Mucosa of descending colon (tissue), 3 donors: ENCODE data around the gene METRN. TPM values are rescaled to one million over a fixed set of nuclear protein-coding genes. Genes with fewer than 3 reads are reported as not detected.

ENCODE experiments used
- ATAC-seq: fragments of 200-7000 bp; cut with Tn5 transposase; one replicate; pipeline ENCODE4 v1.9.1; 2020; ENCODE audit warnings: mild to moderate bottlenecking, moderate library complexity
- DNase-seq, 3 donors: peaks; one replicate each; pipeline ENCODE4 v3.0.0-alpha.2; 2020
- H3K36me3 ChIP-seq: fragments of 200-600 bp; one replicate; pipeline ENCODE4 v1.8.0; 2021; ENCODE audit warnings: low read depth, mild to moderate bottlenecking
- H3K4me1 ChIP-seq: fragments of 200-600 bp; one replicate; pipeline ENCODE4 v1.8.0; 2021; ENCODE audit warnings: low read depth, mild to moderate bottlenecking
- H3K4me3 ChIP-seq: fragments of 200-600 bp; one replicate; pipeline ENCODE4 v1.8.0; 2021; ENCODE audit warnings: mild to moderate bottlenecking
- H3K9me3 ChIP-seq: fragments of 200-600 bp; one replicate; pipeline ENCODE4 v1.8.0; 2021; ENCODE audit warnings: mild to moderate bottlenecking
- intact Hi-C, 2 donors: fragments of 100-400 bp; cut with DNase I in 1 of 2; cut with micrococcal nuclease in 1 of 2; formaldehyde crosslinking; loops; one replicate each; pipeline versions ENCODE4 v1.11.0 to v1.11.1; 2022; cut with DNase I, micrococcal nuclease
- total RNA-seq, 3 donors: library from RNA; stranded (reverse); fragmentation: NEBNext Ultra II Directional in 2 of 3; extraction: Animal tissue kit (Norgen Biotek cat#: 25700) in 2 of 3; gene quantifications; one replicate each; pipeline versions ENCODE4 v1.2.1 to v1.2.4, GENCODE V29; 2021 to 2023
- TF ChIP-seq, protein P1 (sequence below): fragments of 200-600 bp; IDR thresholded peaks from one replicate; pipeline ENCODE4 v1.8.0; 2022; ENCODE audit warnings: antibody characterized with exemption, mild to moderate bottlenecking
- donor health status: DM: no; HTN: no; CAD: no; lungs with moderate emphysema.
- donor health status: DM: no; HTN: no; CAD: no.
- donor health status: DM: no; HTN: yes; CAD: no.

Gene METRN
- total RNA-seq, 3 donors from 2014 or later, result 15.8 to 34.5 (median 22.0) TPM

DNA sequence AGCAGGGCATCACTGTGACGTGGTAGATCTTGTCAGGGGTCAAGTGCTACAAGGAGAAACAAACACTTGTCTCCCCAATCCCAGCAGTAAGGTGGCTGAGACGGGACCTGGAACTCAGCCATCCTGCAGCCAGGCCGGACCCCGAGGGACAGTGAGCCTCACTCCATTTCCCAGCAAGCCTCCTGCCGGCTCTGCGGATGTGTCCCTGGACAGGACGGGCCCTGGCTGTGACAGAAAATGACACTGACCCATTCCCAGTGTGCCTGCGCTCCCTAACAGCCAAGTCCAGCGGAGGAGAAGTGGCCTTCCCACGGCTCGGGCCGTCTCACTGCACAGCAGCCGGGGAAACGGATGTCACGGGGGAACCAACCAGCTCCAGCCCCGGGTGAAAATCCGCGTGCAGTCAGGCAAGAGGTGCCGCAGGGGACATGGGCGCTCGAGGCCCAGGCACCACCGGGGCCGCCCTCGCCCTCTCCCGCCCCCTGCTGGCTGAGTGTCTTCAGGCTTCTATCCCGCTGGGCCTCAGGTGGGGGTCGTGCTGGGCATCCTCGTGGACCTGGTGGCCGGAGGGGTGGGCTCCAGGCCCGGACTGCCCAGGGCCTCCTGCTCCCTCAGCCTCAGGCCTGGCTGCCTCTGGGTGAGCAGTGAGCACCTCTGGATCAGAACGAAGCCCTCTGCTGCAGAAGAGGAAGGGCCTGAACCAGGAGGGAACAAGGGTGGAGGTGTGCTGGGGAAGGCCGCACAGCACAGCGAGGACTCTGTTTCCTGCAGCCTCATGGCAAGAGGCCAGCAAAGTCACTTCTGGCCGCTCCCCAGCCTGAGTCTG lies 18.7 kb downstream of the METRN start:
- ATAC-seq, result no peak
- TF ChIP-seq, protein P1, sequence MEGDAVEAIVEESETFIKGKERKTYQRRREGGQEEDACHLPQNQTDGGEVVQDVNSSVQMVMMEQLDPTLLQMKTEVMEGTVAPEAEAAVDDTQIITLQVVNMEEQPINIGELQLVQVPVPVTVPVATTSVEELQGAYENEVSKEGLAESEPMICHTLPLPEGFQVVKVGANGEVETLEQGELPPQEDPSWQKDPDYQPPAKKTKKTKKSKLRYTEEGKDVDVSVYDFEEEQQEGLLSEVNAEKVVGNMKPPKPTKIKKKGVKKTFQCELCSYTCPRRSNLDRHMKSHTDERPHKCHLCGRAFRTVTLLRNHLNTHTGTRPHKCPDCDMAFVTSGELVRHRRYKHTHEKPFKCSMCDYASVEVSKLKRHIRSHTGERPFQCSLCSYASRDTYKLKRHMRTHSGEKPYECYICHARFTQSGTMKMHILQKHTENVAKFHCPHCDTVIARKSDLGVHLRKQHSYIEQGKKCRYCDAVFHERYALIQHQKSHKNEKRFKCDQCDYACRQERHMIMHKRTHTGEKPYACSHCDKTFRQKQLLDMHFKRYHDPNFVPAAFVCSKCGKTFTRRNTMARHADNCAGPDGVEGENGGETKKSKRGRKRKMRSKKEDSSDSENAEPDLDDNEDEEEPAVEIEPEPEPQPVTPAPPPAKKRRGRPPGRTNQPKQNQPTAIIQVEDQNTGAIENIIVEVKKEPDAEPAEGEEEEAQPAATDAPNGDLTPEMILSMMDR, result no peak
- H3K4me3 ChIP-seq, result no peak overlapping the region
- H3K36me3 ChIP-seq, result peaks cover 9% of the 10 kb centered on the region
- peaks cover 7% of the 10 kb centered on the region for H3K4me1 ChIP-seq
- peak in 1 of 3 donors; percentile 54 for DNase-seq
- intact Hi-C loops, result no loop called here
- no peaks in the 10 kb centered on the region for H3K9me3 ChIP-seq

GRCh38 chr16:734208-734980 lies 19.5 kb downstream of the METRN start:
- DNase-seq (peak in 1 of 3 donors; percentile 47), ATAC-seq (no peak)
- TF ChIP-seq, protein P1, result no peak
- H3K4me3 ChIP-seq, result no peak overlapping the region
- intact Hi-C loops, result no loop called here
- H3K9me3 ChIP-seq, result no peaks in the 10 kb centered on the region
- H3K4me1 ChIP-seq, result peaks cover 9% of the 10 kb centered on the region
- H3K36me3 ChIP-seq, result peaks cover 9% of the 10 kb centered on the region

DNA sequence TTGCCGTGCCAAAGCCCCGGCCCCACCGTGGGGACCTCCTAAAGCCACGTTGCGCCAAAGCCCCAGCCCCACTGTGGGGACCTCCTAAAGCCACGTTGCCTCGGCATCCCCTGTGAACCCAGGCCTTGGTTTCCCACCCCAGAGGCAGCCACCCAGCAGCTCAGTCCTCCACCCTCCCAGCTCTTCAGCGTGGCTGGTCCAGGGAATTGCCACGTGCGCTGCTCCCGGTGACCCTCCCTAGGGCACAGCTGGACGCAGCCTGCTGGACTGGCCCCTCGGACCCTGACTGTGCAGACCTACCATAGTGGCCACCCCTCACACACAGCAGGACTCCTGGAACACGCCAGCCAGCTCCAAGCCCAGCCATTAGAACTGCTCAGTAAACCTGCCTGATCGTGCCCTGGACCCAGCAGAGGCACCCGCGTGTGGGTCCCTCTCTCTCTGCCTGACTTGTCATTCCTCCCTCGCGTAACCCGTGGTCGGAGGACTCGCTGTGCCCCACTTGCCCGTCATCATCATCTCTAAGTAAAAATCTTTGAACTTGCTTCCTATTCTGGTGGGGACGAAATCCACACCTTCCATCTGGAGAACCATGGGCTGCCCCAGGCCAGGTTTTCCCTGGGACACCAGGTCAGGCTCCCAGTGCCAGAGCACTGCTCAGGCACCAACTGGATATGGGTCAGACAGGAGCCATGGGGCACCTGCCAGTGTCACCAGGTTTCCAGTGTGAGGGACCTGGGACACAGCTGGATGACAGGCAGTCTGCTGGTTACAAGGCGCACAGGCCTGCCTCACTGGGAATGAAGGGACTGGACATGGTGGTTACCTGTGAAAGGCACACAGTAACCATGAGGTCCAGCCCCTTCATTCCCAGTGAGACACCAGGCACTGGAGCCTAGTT lies 20.3 kb downstream of the METRN start:
- Histone ChIP-seq H3K9me3 (no peaks in the 10 kb centered on the region), H3K4me3 (no peak overlapping the region), H3K36me3 (peaks cover 9% of the 10 kb centered on the region), H3K4me1 (peaks cover 17% of the 10 kb centered on the region)
- DNase-seq (no peak), ATAC-seq (no peak)
- intact Hi-C loops, result no loop called here
- TF ChIP-seq, protein P1, result no peak

DNA sequence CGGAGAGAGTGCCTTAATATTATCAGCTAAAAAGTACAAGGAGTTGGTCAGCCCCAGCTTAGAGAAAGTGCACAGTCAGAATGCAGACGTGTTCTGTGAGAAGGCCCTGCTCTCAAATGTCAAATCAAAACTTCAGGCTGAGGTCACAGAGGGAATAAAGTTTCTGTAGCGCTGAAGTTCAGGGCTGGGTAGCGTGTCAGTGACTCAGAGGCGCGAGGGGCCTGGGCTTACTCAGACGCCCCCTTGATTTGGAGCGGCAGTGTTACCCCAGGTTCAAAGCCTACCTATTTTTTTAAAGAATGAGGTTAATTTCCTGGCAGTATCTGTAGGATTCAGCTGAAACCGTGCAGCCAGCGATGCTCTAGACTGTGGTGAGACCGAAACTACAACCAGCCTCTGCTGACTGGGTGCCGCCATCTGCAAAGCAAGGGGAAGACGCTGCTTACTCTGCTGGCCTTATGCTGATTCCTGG lies 21.1 kb downstream of the METRN start:
- Histone ChIP-seq H3K4me1 (peaks cover 18% of the 10 kb centered on the region), H3K9me3 (no peaks in the 10 kb centered on the region), H3K36me3 (peaks cover 9% of the 10 kb centered on the region), H3K4me3 (no peak overlapping the region)
- no peak for ATAC-seq
- intact Hi-C loops, result no loop called here
- no peak for DNase-seq
- TF ChIP-seq, protein P1, result no peak

DNA sequence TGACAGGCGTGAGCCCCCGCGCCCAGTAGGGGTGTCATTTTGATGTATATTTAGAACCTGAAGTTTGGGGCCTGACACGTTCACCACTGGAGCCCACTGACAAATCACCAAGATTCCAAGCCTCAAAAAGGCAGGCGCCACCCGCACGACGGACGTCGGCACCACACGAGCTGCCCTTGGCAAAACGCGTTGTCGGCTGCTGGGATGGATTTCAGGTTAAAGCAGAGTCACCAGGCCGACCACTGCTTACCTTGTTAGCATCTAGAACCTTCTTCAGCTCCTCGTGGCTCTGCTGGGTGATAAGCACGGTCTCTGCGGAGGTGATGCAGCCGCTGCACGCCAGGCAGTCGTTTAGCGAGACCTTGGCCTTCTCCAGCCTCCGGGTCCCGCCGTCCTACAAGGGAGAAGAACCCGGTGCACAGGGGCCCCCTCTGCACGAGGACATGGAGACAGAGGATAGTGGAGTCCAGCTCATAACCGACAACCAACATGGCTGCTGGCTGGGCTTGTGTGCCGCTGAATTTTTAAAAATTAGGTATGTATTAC lies 22.1 kb downstream of the METRN start:
- no peak for ATAC-seq
- TF ChIP-seq, protein P1, result no peak
- intact Hi-C loops, result no loop called here
- Histone ChIP-seq H3K36me3 (peaks cover 9% of the 10 kb centered on the region), H3K4me3 (no peak overlapping the region), H3K4me1 (peaks cover 20% of the 10 kb centered on the region), H3K9me3 (no peaks in the 10 kb centered on the region)
- DNase-seq, result peak in 1 of 3 donors; percentile 49
